AG04450 (cell line): Measurements from ENCODE around the gene TMEM79. TPM values are rescaled to one million over a fixed set of nuclear protein-coding genes. Genes with fewer than 3 reads are reported as not detected.

Experiments used
- CTCF ChIA-PET: fragments of 300-600, 350-600 bp; formaldehyde crosslinking; extraction: SDS; loops from one replicate; lab custom pipeline; 2022; ENCODE audit warnings: antibody characterized with exemption, inconsistent platforms; lab: Charles Lee
- POLR2A ChIA-PET: fragments of 350-600 bp; formaldehyde crosslinking; extraction: SDS; loops from one replicate; lab custom pipeline; 2021; ENCODE audit warnings: antibody characterized with exemption, inconsistent platforms; lab: Yijun Ruan, JAX
- DNase-seq: peaks from one replicate; pipeline ENCODE4 v3.0.0-alpha.2; 2011; ENCODE audit warnings: low read depth, low spot score
- H3K27ac ChIP-seq: one replicate; pipeline ENCODE4 v1.5.1; 2012; ENCODE audit warnings: low read depth, low read length, control low read depth
- H3K27me3 ChIP-seq: one replicate; pipeline ENCODE4 v1.6.0; 2012; ENCODE audit warnings: low read length; ENCODE audit not compliant: control insufficient read depth, insufficient read depth
- H3K4me3 ChIP-seq: 2 replicates; pipeline ENCODE4 v1.5.1; 2011; ENCODE audit warnings: mild to moderate bottlenecking, low read depth, low read length, control low read depth
- H3K9me3 ChIP-seq: 2 replicates; pipeline ENCODE4 v1.5.1; 2012; ENCODE audit warnings: low read length; ENCODE audit not compliant: control insufficient read depth, insufficient read depth
- polyA plus RNA-seq: library from polyadenylated mRNA; depleted of rRNA; stranded (reverse); fragments of >200 nt; gene quantifications from 2 replicates; pipeline ENCODE4 v1.2.3, GENCODE V29; 2011
- TF ChIP-seq, protein P1 (sequence below): IDR thresholded peaks from 2 replicates; pipeline ENCODE4 v1.5.1; 2011; ENCODE audit warnings: low read depth, low read length, control low read depth, inconsistent platforms

Gene TMEM79
- polyA plus RNA-seq, 1 experiment, result 1.6 TPM

- ChIA-PET POLR2A (interaction anchor here (0.9 to 1.2 kb wide), 3 partner anchors 33 to 132 kb away, joined by 3 to 7 read pairs (median 3); partner anchors contain the start of gene PMF1), CTCF (no interaction called here)
- H3K9me3 ChIP-seq, result no peaks in the 10 kb centered on the region; the same call in 1 of the 2 replicates
- TF ChIP-seq, protein P1, sequence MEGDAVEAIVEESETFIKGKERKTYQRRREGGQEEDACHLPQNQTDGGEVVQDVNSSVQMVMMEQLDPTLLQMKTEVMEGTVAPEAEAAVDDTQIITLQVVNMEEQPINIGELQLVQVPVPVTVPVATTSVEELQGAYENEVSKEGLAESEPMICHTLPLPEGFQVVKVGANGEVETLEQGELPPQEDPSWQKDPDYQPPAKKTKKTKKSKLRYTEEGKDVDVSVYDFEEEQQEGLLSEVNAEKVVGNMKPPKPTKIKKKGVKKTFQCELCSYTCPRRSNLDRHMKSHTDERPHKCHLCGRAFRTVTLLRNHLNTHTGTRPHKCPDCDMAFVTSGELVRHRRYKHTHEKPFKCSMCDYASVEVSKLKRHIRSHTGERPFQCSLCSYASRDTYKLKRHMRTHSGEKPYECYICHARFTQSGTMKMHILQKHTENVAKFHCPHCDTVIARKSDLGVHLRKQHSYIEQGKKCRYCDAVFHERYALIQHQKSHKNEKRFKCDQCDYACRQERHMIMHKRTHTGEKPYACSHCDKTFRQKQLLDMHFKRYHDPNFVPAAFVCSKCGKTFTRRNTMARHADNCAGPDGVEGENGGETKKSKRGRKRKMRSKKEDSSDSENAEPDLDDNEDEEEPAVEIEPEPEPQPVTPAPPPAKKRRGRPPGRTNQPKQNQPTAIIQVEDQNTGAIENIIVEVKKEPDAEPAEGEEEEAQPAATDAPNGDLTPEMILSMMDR, result no peak
- H3K27ac ChIP-seq, result no peak overlapping the region
- no peak for DNase-seq
- H3K27me3 ChIP-seq, result no peaks in the 10 kb centered on the region
- peak overlapping the region; percentile 40 for H3K4me3 ChIP-seq
Measured at GRCh38 chr1:156245451-156246232, 38.5 kb upstream of the TMEM79 start.

DNA sequence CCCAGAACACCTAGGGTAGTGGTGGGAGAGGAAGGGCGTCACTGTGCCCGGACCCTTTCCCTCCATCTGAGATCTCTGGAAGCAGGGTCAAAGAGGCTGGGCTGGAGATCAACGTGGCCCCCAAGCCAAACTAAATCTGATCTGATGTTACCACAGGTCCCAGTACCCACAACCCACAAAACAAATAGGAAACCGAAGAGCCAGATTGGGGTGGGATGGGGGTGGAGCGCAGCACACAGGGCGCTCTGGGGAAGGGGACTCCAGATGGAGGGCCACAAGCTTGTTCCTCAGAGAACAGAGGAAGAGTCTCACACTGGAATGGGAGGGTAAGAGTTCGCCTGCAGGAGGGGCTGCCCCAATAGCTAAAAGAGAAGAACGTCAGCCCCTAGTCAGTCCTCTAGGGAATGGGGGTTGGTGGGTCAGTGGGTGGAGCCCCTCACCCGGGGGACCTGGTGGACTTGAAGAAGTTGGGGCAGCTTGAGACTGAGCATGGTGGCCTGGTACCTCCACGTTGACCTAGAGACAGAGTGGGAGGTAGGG lies 37.8 kb upstream of the TMEM79 start:
- ChIA-PET POLR2A (interaction anchor here (0.9 to 1.2 kb wide), 2 partner anchors 33 to 119 kb away, joined by 3 to 7 read pairs; partner anchors contain the start of gene PMF1), CTCF (no interaction called here)
- no peaks in the 10 kb centered on the region; the same call in 1 of the 2 replicates for H3K9me3 ChIP-seq
- H3K27ac ChIP-seq, result no peak overlapping the region
- no peaks in the 10 kb centered on the region for H3K27me3 ChIP-seq
- H3K4me3 ChIP-seq, result no peak overlapping the region
- TF ChIP-seq, protein P1, result no peak
- no peak for DNase-seq

DNA sequence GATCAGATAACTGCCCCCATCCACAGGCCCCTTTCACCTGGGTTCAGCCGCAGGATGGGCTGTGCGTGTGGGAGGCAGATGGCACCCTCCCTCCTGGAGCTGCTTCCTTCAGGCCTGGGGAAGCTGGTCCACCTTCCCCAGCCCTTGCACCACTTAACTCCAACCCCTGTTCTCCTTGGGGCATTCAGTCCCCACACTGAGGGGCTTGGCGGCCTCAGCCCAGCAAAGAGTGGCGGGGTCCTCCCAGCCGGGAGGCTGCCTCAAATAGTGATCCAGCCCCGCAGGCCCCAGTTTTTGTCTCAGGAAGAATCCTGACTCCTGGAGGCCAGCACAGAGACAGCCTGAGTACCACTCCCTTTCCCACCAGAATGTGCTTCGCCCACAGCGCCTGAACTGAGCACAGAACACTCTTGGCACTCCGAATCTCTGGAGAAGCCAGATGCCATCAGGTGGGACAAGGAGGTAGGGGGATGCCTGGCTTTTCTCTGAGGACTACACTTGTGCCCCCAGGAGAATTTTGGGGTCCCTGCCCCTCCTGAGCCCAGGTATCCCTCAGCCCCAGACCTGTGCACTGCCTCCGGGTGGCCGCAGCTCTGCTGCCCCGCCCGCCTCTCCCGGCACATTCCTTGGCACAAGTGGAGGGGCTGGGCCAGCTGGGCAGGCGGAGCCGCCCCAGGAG lies 37.2 kb upstream of the TMEM79 start:
- CTCF ChIA-PET, result no interaction called here
- H3K27ac ChIP-seq, result no peak overlapping the region
- TF ChIP-seq, protein P1, result no peak
- no peak overlapping the region for H3K4me3 ChIP-seq
- no peaks in the 10 kb centered on the region; the same call in 1 of the 2 replicates for H3K9me3 ChIP-seq
- no peak for DNase-seq
- POLR2A ChIA-PET, result interaction anchor here (0.6 to 1.2 kb wide), 3 partner anchors 14 to 120 kb away, joined by 3 to 7 read pairs (median 4); partner anchors contain the start of gene PMF1
- H3K27me3 ChIP-seq, result no peaks in the 10 kb centered on the region

DNA sequence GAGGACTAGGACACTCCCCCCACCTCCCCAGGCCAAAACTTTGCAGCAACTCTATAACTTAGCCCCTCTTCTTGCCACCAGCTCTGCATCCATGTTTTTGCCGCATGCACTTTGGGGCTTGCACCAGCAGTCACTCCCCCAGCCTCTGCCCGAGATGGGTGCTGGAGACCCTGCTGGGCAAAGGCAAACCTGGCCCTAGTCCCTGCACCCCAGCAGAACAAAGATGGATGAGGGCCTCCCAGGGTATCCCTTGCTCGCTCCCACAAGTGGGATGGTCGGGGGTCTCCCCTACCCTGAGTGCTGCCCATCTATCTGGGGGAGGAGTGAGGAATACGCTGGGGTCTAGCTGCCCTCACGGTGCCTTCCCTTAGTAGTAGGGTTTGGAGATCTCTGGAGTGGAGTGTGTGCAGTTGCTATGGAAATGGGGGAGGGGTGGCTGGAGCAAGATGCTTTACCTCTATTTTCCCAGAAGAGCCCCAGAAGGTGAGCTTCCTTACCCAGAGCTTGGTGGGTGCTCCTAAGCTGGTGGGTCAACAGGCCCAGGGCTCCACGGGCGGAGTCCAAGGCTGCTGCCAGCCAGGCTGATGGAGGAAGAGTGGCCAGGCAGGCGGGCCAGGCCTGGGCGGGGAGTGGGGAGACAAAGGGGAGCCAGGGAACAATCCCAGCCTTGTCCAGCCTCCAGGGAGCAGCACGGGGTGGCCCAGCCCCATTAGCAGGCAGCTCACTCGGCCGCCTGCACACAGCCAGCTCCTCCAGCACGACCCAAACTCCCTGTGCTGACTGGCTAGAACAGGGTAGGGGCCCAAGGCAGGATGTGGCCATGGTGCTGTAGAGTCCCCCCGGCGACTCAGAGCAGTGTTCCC lies 36.4 kb upstream of the TMEM79 start, which contains the start of gene PAQR6:
Gene PAQR6 (minus strand): TSS at position 597 of the 863 bp plus-strand sequence. CDS start 1,325 bp downstream, outside the sequence.
- POLR2A ChIA-PET, result interaction anchor here (0.6 kb wide), 1 partner anchor 14 kb away, joined by 4 read pairs; no protein-coding TSS in a partner anchor
- H3K4me3 ChIP-seq, result no peak within 1 kb of the TSS
- no peak within 1 kb of the TSS for H3K27ac ChIP-seq
- DNase-seq, result no peak
- H3K27me3 ChIP-seq, result no peaks in the 10 kb centered on the region
- CTCF ChIA-PET, result no interaction called here
- H3K9me3 ChIP-seq, result no peaks in the 10 kb centered on the region; the same call in 1 of the 2 replicates
- TF ChIP-seq, protein P1, result no peak
